NCI-H748 (cell line): ENCODE results near the gene SERBP1.
"Not testable (repeated sequence)": the region's sequence is repeated elsewhere in the genome, so short reads cannot be mapped to it uniquely, and the experiment has no call there.

Source experiments
- DNase-seq: peaks from one replicate; lab custom pipeline; 2025; ENCODE audit not compliant: unreplicated experiment; lab: John Stamatoyannopoulos, UW

The SERBP1 gene

DNA sequence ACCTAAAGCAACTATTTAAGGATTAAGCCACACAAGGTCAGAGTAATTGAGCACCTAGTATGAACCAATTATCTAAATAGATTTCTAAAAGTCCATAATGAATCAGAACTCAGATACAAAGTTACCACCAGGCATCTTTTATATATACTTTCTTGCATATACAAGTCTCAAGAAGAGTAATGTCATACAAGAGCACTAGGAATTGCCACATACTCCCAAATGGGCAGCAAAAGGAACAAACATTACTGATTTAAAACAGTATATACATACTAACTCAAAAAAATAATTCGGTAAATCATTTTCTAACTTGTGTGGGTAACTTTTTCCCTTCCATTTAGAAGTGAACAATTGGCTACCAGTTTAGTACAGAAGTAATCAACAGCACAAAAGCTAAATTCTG lies 22.1 kb downstream of the SERBP1 start:
- no peak for DNase-seq

DNA sequence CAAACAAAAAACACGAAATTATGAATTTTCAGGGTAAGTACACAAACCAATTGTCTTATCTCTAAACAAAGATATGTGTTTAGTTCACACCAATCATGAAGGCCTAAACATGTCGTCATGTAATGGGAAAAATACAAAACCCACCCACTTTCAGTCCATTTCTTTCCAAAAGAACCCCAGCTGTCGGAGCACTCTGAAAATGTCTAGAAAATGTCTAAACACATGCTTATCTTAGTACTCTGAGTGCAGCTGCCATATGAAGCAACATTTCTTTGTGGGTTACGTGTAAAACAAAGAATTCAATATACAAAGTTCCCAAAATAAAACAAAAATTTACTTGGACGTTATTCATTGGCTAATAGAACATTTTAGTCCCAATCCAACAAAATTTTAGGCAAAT lies 22.7 kb downstream of the SERBP1 start:
- no peak for DNase-seq

DNA sequence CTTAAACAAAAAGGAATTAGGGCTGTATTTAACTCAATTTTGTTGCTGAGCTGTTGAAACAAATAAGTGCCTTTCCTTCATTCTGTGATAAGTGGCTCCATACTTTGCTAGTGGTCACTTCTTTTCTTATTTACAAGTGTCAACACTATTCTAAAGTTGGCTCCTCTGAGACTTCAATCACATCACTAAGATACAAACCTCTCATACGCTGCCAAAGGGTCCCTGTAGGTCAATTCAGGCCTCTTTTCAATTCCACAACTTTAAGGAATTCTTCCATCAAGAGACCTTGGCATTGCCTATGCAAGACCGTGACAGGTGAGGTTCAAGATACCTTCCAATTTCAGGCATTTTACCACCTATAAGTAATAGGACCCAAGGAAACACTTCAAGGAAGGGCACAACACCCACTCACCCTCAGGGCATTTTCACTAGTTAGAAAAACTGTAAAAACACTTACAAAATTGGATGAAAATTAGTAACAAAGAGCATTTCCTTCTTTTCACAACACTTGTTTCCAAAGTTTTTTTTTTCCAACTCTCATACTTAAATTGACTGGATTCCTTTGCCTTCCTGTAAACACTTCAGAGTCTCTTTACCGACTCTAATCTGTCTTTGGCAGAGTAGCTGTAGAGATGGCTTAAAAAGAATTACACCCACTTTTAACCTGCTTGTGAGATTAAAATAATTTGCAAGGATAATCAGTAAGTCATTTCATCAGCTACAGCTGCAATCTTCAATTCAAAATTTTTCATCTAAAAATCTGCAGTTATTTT lies 24.5 kb downstream of the SERBP1 start:
- no peak for DNase-seq

DNA sequence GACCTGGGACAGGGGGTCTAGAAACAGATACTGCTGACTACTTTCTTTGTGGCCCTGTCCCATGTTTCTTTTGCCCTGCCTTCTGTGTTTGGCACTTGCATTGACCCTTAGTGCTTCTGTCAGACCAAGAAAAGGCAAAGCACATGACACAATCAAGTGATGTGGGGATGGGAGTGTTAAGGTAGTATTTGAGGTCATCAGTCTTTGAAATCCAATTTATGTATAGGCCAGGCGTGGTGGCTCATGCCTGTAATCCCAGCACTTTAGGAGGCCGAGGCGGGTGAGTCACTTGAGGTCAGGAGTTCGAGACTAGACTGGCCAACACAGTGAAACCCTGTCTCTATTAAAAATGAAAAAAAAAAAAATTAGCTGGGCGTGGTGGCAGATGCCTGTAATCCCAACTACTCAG lies 26.0 kb downstream of the SERBP1 start:
- no peak for DNase-seq

DNA sequence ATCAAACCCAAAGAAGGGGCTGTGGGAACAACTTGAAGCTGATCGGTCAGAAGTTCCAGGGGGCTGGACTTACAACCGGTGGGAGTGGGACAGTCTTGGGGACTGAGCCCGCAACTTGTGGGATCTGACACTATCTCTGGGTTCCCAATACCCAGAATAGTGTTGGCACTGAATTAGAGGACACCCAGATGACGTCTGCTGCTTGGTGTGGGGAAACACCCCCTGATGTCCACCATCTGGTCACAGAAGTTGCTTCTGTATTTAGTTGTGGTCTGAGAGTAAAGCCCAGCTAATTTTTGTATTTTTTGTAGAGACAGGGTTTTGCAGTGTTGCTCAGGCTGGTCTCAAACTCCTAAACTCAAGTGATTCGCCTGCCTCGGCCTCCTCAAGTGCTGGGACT lies 28.8 kb downstream of the SERBP1 start:
- DNase-seq: no peak

DNA sequence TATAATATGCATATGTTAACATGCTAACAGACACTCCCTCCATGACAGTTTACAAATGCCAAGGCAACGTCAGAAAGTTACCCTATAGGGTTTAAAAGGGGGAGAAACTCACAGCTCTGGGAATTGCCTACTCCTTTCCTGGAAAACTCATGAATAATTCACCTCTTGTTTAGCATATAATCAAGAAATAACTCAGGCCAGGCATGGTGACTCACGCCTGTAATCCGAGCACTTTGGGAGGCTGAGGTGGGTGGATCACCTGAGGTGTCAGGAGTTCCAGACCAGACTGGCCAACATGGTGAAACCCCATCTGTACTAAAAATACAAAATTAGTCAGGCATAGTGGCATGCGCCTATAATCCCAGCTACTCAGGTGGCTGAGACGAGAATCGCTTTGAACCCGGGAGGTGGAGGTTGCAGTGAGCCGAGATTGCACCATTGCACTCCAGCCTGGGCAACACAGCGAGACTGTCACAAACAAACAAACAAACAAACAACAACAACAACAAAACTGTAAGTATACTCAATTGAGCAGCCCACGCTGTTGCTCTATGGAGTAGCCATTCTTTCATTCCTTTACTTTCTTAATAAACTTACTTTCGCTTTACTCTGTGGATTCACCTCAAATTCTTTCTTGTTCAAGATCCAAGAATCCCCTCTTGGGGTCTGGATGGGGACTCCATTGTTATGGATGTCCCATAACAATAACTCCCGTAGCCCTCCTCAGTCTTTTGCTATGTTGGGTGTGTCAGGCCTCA lies 30.0 kb downstream of the SERBP1 start:
- DNase-seq: not testable (repeated sequence)

DNA sequence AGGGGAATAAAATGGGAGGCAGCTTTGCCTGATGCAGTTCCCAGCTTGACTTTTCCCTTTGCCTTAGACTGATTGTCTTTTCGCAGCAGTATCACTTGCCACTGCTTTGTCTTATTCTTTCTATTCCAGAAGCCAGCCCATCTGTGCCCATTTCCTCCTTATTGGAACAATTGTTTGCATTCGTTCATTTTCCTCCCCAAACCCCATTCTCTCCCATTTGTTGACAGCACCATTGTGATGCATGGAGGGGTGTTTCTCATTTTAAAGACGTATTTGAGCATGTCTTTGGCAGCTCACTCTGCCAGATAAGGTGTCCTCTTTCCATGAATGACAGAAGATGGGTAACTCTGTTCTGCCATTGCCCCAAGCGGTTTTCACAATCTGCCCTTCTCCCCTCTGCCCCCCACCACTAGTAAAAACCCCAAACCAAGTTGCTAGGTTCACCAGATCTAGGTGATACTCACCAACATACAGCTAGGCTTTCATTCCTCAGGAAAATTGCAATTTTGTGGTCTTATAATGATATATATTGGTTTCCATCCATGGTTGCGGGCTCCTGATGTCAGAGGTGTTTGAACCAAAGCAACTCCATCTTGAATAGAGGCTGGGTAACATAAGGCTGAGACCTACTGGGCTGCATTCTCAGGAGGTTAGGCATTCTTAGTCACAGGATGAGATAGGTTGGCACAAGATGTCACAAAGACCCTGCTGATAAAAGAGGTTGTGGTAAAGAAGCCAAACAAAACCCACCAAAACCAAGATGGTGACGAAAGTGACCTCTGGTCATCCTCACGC lies 30.8 kb downstream of the SERBP1 start:
- no peak for DNase-seq

DNA sequence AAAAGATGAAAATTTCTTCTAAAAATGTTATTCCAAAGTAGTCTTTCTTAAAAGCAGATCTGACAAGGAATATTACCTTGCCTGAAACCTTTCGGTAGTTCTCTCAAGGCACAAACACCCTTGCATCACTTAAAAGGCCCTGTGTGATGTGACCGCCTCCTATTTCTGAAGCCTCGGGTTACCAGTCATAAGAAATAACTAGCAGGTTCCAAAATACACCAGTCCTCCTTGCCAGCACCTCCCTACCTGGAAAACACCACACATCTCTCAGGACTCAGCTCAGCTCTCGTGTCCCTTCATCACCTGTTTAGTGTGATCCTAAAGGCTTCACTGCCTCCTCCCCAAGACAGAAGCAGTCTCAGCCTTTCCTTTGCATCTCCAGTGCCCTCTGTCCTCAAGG lies 35.7 kb downstream of the SERBP1 start:
- DNase-seq: no peak

DNA sequence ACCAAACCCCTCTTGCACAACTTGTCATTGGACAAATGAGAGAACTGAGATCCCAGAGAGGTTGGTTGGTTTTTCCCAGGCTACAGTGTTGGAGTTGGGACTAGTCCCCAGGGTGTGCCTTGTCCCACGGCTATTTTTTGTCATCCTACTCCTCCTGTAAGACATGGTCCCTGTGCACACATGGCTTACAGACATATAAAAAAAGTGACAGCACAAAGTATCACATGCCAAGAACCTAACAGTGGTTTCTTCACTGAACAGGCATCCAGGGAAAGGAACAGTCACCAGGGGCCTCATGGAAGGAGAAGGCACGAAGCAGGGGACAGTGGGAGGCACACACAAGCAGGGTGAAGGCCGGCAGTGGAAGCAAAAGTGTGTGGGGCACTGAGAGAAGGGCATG lies 36.5 kb downstream of the SERBP1 start:
- DNase-seq: no peak

DNA sequence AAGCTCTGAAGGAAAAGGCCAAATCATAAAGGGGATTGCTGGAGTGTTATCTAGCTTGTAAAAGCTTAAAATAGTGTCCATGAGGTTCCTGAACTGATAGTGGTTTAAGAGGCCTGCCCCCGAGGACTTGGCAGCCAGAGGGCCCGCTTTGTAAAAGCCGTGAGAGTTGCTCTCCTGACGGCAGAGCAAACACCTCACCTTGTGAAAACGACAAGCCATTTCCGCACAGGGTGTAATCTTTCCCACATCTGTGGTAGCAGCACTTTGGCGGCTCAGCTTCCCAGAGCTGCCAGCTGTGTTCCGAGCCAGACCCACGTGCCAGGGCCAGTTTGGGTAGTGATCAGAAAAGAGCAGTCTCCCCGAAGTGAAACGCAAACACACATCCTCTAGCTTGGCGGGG lies 37.0 kb downstream of the SERBP1 start:
- no peak for DNase-seq

DNA sequence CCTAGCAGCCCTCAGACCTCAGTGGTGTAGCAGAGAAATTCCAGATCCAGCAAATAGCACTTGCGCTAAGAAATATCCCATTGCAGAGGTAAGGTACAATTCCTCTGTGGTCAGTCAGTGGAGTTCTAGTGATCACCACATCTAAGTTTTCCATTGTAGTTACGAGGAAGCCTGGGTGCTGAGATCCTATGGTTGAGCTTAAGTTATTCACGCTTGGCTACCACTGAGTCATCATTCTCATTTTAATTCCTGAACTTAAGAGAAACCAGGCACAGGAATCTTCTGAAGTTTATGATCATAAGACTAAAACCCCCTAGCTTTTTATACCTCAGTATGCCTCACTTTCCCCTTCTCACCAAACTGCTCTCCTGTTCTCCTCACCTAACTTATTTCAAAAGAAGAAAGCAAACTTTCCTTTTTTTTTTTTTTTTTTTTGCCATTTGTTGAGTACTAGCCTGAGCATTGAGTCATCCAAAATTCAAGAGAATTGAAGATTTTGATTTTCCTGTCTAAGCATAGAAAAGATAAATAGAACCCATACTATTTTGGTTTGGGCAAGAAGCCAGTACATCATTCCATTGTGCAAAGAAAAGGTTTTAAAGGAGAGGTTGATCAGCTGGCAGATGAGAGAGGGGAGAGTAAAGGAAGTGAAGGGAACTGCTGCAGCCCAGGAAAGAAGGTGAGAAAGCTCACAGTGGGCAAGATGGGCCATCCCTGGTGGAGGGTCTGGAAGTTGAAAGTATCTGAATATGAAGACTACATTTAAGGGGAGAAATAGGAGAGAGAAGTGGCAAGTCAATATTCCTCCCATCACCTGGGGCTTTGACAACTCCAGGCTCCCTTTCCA lies 39.9 kb downstream of the SERBP1 start:
- DNase-seq: no peak

DNA sequence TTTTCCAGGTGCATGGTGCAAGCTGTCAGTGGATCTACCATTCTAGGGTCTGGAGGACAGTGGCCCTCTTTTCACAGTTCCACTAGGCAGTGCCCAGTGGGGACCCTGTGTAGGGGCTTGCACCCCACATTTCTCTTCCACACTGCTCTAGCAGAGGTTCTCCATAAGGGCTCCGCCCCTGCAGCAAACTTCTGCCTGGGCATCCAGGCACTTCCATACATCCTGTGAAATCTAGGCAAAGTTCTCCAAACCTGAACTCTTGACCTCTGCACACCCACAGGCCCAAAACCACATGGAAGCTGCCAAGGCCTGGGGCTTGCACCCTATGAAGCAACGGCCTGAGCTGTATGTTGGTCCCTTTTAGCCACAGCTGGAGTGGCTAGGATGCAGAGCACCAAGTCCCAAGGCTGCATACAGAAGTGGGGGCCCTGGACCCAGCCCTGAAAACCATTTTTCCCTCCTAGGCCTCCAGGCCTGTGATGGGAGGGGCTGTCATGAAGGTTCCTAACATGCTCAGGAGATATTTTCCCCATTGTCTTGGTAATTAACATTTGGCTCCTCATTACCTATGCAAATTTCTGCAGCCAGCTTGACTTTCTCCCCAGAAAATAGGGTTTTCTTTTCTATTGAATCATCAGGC lies 46.1 kb downstream of the SERBP1 start:
- no peak for DNase-seq

DNA sequence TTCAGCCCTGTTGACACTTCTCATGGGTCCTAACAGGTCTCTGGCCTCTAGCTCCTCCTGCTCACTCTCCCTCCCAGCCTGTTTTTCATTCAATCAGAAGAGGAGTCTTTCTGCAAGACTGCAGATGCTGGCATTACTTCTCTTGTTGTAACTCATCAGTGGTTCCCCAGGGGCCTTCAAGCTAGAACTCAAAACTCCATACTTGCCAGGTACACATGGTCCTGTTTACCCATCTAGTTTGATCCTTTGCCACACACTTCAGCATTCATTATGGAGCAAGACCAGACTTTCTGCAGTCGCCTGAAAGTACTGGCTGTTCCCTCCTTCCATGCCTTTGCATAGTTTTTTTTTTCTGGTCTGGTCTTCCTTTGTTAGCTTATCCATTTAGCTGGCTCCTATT lies 47.9 kb downstream of the SERBP1 start:
- no peak for DNase-seq

DNA sequence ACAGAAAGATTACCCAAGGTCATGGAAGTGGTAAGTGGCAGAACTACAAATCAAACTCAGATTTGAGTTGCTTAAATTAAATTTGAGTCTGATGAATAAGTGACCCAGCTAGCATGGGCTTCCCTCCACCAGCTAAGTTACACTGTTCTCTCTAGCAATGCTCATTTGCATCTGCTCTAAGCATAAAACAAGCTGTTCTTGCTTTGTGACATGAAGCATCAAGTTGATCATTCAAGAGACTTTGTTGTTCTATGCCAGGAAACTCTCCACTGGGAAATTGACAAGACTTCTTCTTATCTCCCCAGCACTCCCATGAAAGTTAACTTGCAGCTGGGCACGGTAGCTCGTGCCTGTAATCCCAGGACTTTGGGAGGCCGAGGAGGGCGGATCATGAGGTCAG lies 49.0 kb downstream of the SERBP1 start:
- DNase-seq: no peak

DNA sequence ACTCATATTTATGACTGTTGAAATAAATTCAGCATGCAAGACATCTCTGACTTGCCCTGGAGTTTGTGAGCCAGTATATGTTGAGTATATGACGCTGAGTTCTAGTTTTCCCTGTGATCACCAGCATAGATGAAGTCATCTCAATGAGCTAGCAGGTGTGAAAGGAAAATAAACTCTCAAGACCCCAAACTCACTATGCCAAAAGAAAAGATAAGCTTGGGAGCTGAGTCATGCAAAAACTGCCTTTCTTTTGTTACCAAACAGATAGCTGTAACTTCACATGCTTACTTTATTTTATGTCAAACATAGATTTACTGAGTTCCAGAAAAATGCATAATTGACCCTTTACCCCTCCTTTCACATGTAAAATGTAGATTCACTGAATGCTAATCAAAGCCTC lies 52.9 kb downstream of the SERBP1 start:
- no peak for DNase-seq

DNA sequence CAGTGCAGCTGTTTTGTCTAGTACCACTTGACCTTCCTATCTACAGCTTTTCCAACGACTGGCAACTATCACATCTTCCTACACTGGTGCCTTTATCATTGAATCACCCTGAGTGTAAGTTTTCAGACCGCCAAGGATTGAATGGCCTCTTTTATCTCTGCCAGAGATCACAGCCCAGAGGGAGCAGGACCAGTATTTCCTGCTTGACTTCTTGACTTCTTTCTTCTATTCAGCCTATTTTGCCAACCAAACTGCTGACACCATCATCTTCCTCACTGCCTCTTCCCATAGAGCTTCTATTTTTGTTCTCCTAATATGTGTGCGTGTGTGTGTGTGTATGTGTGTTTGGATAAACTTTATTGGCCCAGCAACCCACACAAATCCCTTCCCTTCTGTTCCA lies 53.8 kb downstream of the SERBP1 start:
- peak; percentile 31 for DNase-seq

DNA sequence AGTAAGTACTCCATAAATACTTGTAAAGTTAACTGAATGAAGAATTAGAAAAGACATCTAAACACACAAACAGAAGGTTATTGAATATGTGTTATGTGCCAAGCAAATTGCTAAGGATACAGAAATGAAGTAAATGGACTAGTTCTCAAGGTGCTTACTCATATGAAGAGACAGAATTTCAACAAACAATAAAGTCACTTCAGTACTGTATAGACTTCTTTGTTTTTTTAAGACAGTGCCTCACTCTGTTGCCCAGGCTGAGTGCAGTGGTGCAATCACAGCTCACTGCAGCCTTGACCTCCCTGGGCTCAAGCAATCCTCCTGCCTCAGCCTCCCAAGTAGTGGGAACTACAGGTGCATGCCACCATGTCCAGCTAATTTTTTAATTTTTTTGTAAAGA lies 57.3 kb downstream of the SERBP1 start:
- DNase-seq: no peak

DNA sequence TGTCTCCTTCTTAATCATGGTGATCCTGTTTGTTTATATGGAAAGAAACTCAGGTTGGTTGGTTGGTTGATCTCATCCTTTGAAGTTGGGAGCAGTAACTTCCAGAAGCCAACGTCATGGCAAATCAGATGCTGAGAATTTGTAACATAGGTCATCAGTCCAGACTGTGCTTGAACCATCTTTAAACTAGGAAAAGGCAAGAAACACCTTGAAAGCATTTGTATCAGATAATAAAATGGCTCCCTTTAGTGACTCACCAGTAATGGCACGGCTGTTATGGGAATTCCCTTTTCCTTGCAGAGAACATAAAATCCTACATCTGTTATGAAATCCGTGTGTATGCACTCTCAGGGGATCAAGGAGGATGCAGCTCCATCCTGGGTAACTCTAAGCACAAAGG lies 58.1 kb downstream of the SERBP1 start:
- DNase-seq: no peak

DNA sequence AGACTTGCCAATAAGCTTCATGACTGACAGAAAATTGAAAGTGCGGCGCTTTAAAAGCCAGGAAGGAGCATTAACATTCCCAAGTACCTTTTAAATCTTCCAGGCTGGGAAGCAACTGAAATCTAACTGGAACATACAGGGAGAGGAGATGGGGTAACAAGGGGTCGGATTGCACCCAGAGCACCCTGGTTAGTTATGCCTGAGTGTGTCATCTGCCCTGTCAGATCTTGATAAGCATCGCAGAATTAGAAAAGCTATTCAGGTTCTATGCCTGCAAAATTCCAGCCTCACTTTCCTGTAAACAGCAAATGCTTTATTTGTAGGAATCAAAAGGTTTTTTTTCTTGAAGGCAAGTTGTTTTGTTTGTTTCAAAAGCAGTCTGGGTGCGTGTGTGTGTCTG lies 58.5 kb downstream of the SERBP1 start:
- DNase-seq: no peak

DNA sequence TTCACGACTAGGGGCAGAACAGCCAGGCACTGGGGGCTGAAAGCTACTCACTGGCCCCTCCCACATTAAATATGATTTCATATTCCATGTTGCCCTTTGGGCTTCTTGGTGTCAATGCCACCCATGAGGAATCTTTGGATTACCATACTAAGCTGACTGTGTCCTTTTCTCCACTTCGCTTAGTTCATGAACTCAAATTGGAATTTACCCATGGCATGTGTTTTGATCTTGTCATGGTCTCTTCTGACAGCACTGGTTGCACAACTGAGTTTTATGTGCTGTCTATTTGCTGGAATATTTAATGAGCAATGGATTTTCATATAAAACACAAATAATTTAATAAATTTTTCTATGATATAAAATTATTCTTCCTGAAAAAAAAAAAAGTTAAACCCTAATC lies 59.2 kb downstream of the SERBP1 start:
- no peak for DNase-seq
